Stimulated activated CD8-positive, alpha-beta memory T cell treated with anti-CD3 and anti-CD28 coated beads, Interleukin-4, amount 100 ng/mL, for 4 hours (primary cell): Measurements from ENCODE around the gene SLC44A3.
"Not testable (repeated sequence)": the region's sequence is repeated elsewhere in the genome, so short reads cannot be mapped to it uniquely, and the experiment has no call there.

Experiments used
- DNase-seq, 2 donors: peaks; one replicate each; pipeline ENCODE4 v3.0.0-alpha.2; 2020; ENCODE audit warnings: low read depth in 2 of 2, low spot score in 1 of 2

The SLC44A3 gene

GRCh38 chr1:94832931-94833585 lies 12.9 kb downstream of the SLC44A3 start:
- no peak for DNase-seq

GRCh38 chr1:94836891-94837290 lies 16.7 kb downstream of the SLC44A3 start:
- no peak for DNase-seq

- DNase-seq: not testable (repeated sequence)
Measured at GRCh38 chr1:94840381-94840780, 20.2 kb downstream of the SLC44A3 start.

GRCh38 chr1:94840808-94841207 lies 20.7 kb downstream of the SLC44A3 start:
- DNase-seq: no peak

GRCh38 chr1:94843430-94843829 lies 23.3 kb downstream of the SLC44A3 start:
- DNase-seq: no peak

- no peak for DNase-seq
Measured at GRCh38 chr1:94843846-94844245, 23.7 kb downstream of the SLC44A3 start.

GRCh38 chr1:94846308-94846707 lies 26.2 kb downstream of the SLC44A3 start:
- DNase-seq: no peak

- no peak for DNase-seq
Measured at GRCh38 chr1:94851571-94851970, 31.4 kb downstream of the SLC44A3 start.

- no peak for DNase-seq
Measured at GRCh38 chr1:94852788-94853187, 32.6 kb downstream of the SLC44A3 start.

GRCh38 chr1:94854458-94855306 lies 34.5 kb downstream of the SLC44A3 start:
- peak; percentile 37 to 47 for DNase-seq

GRCh38 chr1:94855307-94855700 lies 35.1 kb downstream of the SLC44A3 start:
- no peak for DNase-seq

- no peak for DNase-seq
Measured at GRCh38 chr1:94856004-94856403, 35.8 kb downstream of the SLC44A3 start.

- DNase-seq: no peak
Measured at GRCh38 chr1:94856868-94857267, 36.7 kb downstream of the SLC44A3 start.

GRCh38 chr1:94858276-94858675 lies 38.1 kb downstream of the SLC44A3 start:
- no peak for DNase-seq

- DNase-seq: no peak
Measured at GRCh38 chr1:94859174-94859573, 39.0 kb downstream of the SLC44A3 start.

GRCh38 chr1:94862718-94863117 lies 42.6 kb downstream of the SLC44A3 start:
- no peak for DNase-seq

GRCh38 chr1:94863297-94863911 lies 43.2 kb downstream of the SLC44A3 start:
- no peak for DNase-seq

- DNase-seq: no peak
Measured at GRCh38 chr1:94863919-94864318, 43.8 kb downstream of the SLC44A3 start.

GRCh38 chr1:94864821-94865220 lies 44.7 kb downstream of the SLC44A3 start:
- DNase-seq: no peak

GRCh38 chr1:94865360-94865759 lies 45.2 kb downstream of the SLC44A3 start:
- DNase-seq: no peak

- no peak for DNase-seq
Measured at GRCh38 chr1:94866164-94866807, 46.1 kb downstream of the SLC44A3 start.

GRCh38 chr1:94871031-94871430 lies 50.9 kb downstream of the SLC44A3 start:
- DNase-seq: no peak
